H9 (cell line): ENCODE data around the gene TMA7. TPM values are rescaled to one million over a fixed set of nuclear protein-coding genes. Genes with fewer than 3 reads are reported as not detected.
A peak's percentile ranks its signal among the peaks of the same experiment; 100 is the strongest.

ENCODE experiments used
- DNase-seq: peaks from one replicate; pipeline ENCODE4 v3.0.0-alpha.2; 2017
- H2AFZ ChIP-seq: one replicate; pipeline ENCODE4 v1.6.1; 2013; ENCODE audit warnings: mild to moderate bottlenecking, low read length, control low read depth, moderate library complexity
- H2AK5ac ChIP-seq: 2 replicates; pipeline ENCODE4 v1.6.1; 2013; ENCODE audit warnings: low read length, control low read depth, mixed read lengths; ENCODE audit not compliant: insufficient read length
- H2BK120ac ChIP-seq: one replicate; pipeline ENCODE4 v1.6.1; 2013; ENCODE audit warnings: low read depth, mild to moderate bottlenecking, low read length, control low read depth, inconsistent platforms; ENCODE audit not compliant: poor library complexity, severe bottlenecking
- H2BK12ac ChIP-seq: 2 replicates; pipeline ENCODE4 v1.6.1; 2013; ENCODE audit warnings: low read length, control low read depth, mixed read lengths, low read depth; ENCODE audit not compliant: insufficient read length
- H2BK15ac ChIP-seq: 2 replicates; pipeline ENCODE4 v1.6.1; 2013; ENCODE audit warnings: low read depth, low read length, control low read depth
- H2BK20ac ChIP-seq: one replicate; pipeline ENCODE4 v1.6.1; 2013; ENCODE audit warnings: low read depth, mild to moderate bottlenecking, low read length, control low read depth, inconsistent platforms; ENCODE audit not compliant: poor library complexity, severe bottlenecking
- H2BK5ac ChIP-seq: 2 replicates; pipeline ENCODE4 v1.6.1; 2013; ENCODE audit warnings: low read length, control low read depth, mixed read lengths; ENCODE audit not compliant: insufficient read length
- H3K14ac ChIP-seq: 2 replicates; pipeline ENCODE4 v1.6.1; 2013; ENCODE audit warnings: low read length, control low read depth; ENCODE audit not compliant: insufficient read depth
- H3K18ac ChIP-seq: 2 replicates; pipeline ENCODE4 v1.6.1; 2013; ENCODE audit warnings: low read depth, mild to moderate bottlenecking, mixed read lengths, low read length, control low read depth; ENCODE audit not compliant: insufficient read length
- H3K23ac ChIP-seq: 2 replicates; pipeline ENCODE4 v1.6.1; 2013; ENCODE audit warnings: low read length, control low read depth, mixed read lengths, low read depth; ENCODE audit not compliant: insufficient read length
- H3K23me2 ChIP-seq: 2 replicates; pipeline ENCODE4 v1.6.1; 2013; ENCODE audit warnings: low read depth, mild to moderate bottlenecking, mixed read lengths, low read length, control low read depth; ENCODE audit not compliant: insufficient read length, poor library complexity, severe bottlenecking
- H3K27ac ChIP-seq: 2 replicates; pipeline ENCODE4 v1.5.1; 2013; ENCODE audit warnings: low read length, control low read depth, mixed read lengths, low read depth; ENCODE audit not compliant: insufficient read length
- H3K27me3 ChIP-seq: 2 replicates; pipeline ENCODE4 v1.6.1; 2013; ENCODE audit warnings: low read length, control low read depth, inconsistent platforms; ENCODE audit not compliant: insufficient read depth
- H3K4ac ChIP-seq: 2 replicates; pipeline ENCODE4 v1.6.1; 2013; ENCODE audit warnings: low read depth, mild to moderate bottlenecking, control low read depth, inconsistent platforms, low read length, moderate library complexity
- H3K4me1 ChIP-seq: 2 replicates; pipeline ENCODE4 v1.6.1; 2013; ENCODE audit warnings: low read length, control low read depth, inconsistent platforms; ENCODE audit not compliant: insufficient read depth
- H3K4me2 ChIP-seq: 2 replicates; pipeline ENCODE4 v1.6.1; 2013; ENCODE audit warnings: low read length, control low read depth, mixed read lengths; ENCODE audit not compliant: insufficient read length, insufficient read depth
- H3K56ac ChIP-seq: 2 replicates; pipeline ENCODE4 v1.6.1; 2013; ENCODE audit warnings: low read depth, mild to moderate bottlenecking, mixed read lengths, low read length, control low read depth; ENCODE audit not compliant: insufficient read length
- H3K79me1 ChIP-seq: 2 replicates; pipeline ENCODE4 v1.6.1; 2013; ENCODE audit warnings: low read depth, mild to moderate bottlenecking, moderate library complexity, low read length, control low read depth, inconsistent platforms; ENCODE audit not compliant: insufficient read depth, poor library complexity, severe bottlenecking
- H3K79me2 ChIP-seq: 2 replicates; pipeline ENCODE4 v1.6.1; 2013; ENCODE audit warnings: low read length, control low read depth, inconsistent platforms; ENCODE audit not compliant: insufficient read depth
- H3K9ac ChIP-seq: 2 replicates; pipeline ENCODE4 v1.6.1; 2013; ENCODE audit warnings: low read length, control low read depth, mixed read lengths; ENCODE audit not compliant: insufficient read length; ENCODE audit errors: extremely low read depth
- H3K9me3 ChIP-seq: one replicate; pipeline ENCODE4 v1.6.1; 2013; ENCODE audit warnings: low read depth, low read length, inconsistent platforms; ENCODE audit not compliant: control insufficient read depth
- H3T11ph ChIP-seq: one replicate; pipeline ENCODE4 v1.6.1; 2013; ENCODE audit warnings: mild to moderate bottlenecking, low read length, control low read depth, inconsistent platforms
- H4K20me1 ChIP-seq: one replicate; pipeline ENCODE4 v1.6.1; 2013; ENCODE audit not compliant: control insufficient read depth, insufficient read length, insufficient read depth
- H4K5ac ChIP-seq: 2 replicates; pipeline ENCODE4 v1.6.1; 2013; ENCODE audit warnings: low read depth, mild to moderate bottlenecking, mixed read lengths, low read length, control low read depth; ENCODE audit not compliant: insufficient read length
- H4K8ac ChIP-seq: replicated peaks from 2 replicates; pipeline ENCODE4 v1.6.1; 2013; ENCODE audit warnings: low read length, control low read depth, mixed read lengths, low read depth; ENCODE audit not compliant: insufficient read length
- H4K91ac ChIP-seq: 2 replicates; pipeline ENCODE4 v1.6.1; 2013; ENCODE audit warnings: low read depth, mild to moderate bottlenecking, moderate library complexity, mixed read lengths, low read length, control low read depth; ENCODE audit not compliant: insufficient read length
- H3K27ac Mint-ChIP-seq, 3 experiments: 2 replicates in 2 of 3; 3 replicates in 1 of 3; pipeline ENCODE4 v1.8.0; 2020 to 2021; ENCODE audit warnings: mixed read lengths in 3 of 3, mild to moderate bottlenecking in 1 of 3, moderate library complexity in 1 of 3
- H3K27me3 Mint-ChIP-seq: 2 replicates; pipeline ENCODE4 v1.8.0; 2021; ENCODE audit warnings: low read depth, mild to moderate bottlenecking, moderate library complexity, mixed read lengths
- H3K36me3 Mint-ChIP-seq, 3 experiments: 2 replicates in 2 of 3; 3 replicates in 1 of 3; pipeline ENCODE4 v1.8.0; 2020 to 2021; ENCODE audit warnings: low read depth in 3 of 3, mixed read lengths in 3 of 3; ENCODE audit not compliant: insufficient read depth in 1 of 3
- H3K4me1 Mint-ChIP-seq, 2 experiments: 2 replicates each; pipeline ENCODE4 v1.8.0; 2020; ENCODE audit warnings: mixed read lengths in 2 of 2
- H3K4me3 Mint-ChIP-seq, 2 experiments: 2 replicates in 1 of 2; 3 replicates in 1 of 2; pipeline ENCODE4 v1.8.0; 2020 to 2021; ENCODE audit warnings: mild to moderate bottlenecking in 2 of 2, mixed read lengths in 2 of 2, moderate library complexity in 1 of 2
- H3K9me3 Mint-ChIP-seq, 2 experiments: 2 replicates in 1 of 2; 3 replicates in 1 of 2; pipeline ENCODE4 v1.8.0; 2020; ENCODE audit warnings: mild to moderate bottlenecking in 2 of 2, mixed read lengths in 2 of 2, moderate library complexity in 1 of 2
- CTCF ChIP-seq: fragments of 200-600 bp; sonication (generic); conservative IDR thresholded peaks from 3 replicates; pipeline ENCODE4 v1.8.0; 2021; ENCODE audit warnings: antibody characterized with exemption, mild to moderate bottlenecking
- WGBS: extraction: QIAGEN DNeasy Blood & Tissue Kit; methylation state at CpG from one replicate; pipeline ENCODE4 v1.1.7; 2013; ENCODE audit warnings: missing lambda C conversion rate, low lambda C conversion rate, mixed read lengths; ENCODE audit not compliant: insufficient read length; ENCODE audit errors: extremely low coverage; 5-methylcytosine and 5-hydroxymethylcytosine counted together
- total RNA-seq: library from RNA; stranded (reverse); gene quantifications from 2 replicates; pipeline ENCODE4 v1.2.1, GENCODE V29; 2021

TMA7 gene
- total RNA-seq, 1 experiment from 2014 or later, result 305 TPM

DNA sequence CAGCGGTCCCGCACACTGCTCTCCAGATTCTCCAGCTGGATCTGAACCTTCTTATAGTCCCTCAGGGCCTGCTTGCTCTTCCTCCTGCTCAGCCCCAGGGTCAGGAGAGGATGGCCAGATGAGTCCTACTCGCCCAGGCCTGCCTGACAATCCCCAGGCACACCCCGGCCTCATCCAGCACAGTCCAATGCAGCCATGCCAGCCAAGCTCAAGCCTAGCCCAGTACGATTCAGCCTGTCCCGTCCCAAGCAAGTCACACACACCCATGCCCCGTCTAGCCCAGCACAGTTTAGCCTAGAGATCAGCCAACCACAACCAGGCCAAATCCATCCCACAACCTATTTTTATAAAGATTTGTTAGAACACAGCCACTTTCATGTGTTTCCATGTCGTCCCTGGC, 27.0 kb upstream of the TMA7 start:
- H3K36me3 Mint-ChIP-seq, result peaks cover 55 to 99% (median 97%) of the 10 kb centered on the region in 3 experiments
- H2BK15ac ChIP-seq, result no peak overlapping the region
- no peaks in the 10 kb centered on the region; the same call in 1 of the 2 replicates for H3K27me3 Mint-ChIP-seq
- no peaks in the 10 kb centered on the region for H3K9me3 Mint-ChIP-seq
- no peak overlapping the region for H2BK5ac ChIP-seq
- no peak overlapping the region for H3K9ac ChIP-seq
- H4K91ac ChIP-seq, result no peak overlapping the region
- H3K27ac ChIP-seq, result no peak overlapping the region
- H2BK12ac ChIP-seq, result no peak overlapping the region
- peak overlapping the region in 2 of 3 experiments; percentile 59 to 73; a peak in 4 of 7 replicates for H3K27ac Mint-ChIP-seq
- no peaks in the 10 kb centered on the region for H3K4me1 Mint-ChIP-seq
- H3K4me1 ChIP-seq, result no peaks in the 10 kb centered on the region
- no peak overlapping the region for H4K5ac ChIP-seq
- H3K14ac ChIP-seq, result no peak overlapping the region
- H3K79me1 ChIP-seq, result no peaks in the 10 kb centered on the region
- H4K8ac ChIP-seq, result no peak overlapping the region
- no peak for TF ChIP-seq CTCF
- no peak overlapping the region for H3K4me2 ChIP-seq
- no CpG with 5 or more reads among the region's 8 CpGs for WGBS
- H3K56ac ChIP-seq, result no peak overlapping the region
- no peak overlapping the region for H3K4ac ChIP-seq
- no peaks in the 10 kb centered on the region for H3K9me3 ChIP-seq
- H2AFZ ChIP-seq, result no peak overlapping the region
- H3K27me3 ChIP-seq, result no peaks in the 10 kb centered on the region
- no peak overlapping the region for H3K23ac ChIP-seq
- no peak overlapping the region for H2BK20ac ChIP-seq
- no peak overlapping the region; a peak in 1 of 5 replicates for H3K4me3 Mint-ChIP-seq
- no peak for DNase-seq
- no peak overlapping the region for H2AK5ac ChIP-seq
- H3T11ph ChIP-seq, result no peak overlapping the region
- no peaks in the 10 kb centered on the region for H4K20me1 ChIP-seq
- H3K18ac ChIP-seq, result no peak overlapping the region
- H3K79me2 ChIP-seq, result no peaks in the 10 kb centered on the region
- no peaks in the 10 kb centered on the region for H3K23me2 ChIP-seq
- no peak overlapping the region for H2BK120ac ChIP-seq
